Trophoblast cell (in vitro differentiated cells and primary cell): Measurements from ENCODE around the gene UFC1.
A peak's percentile ranks its signal among the peaks of the same experiment; 100 is the strongest.

Experiments used
- DNase-seq, 2 donors: peaks; one replicate each; pipeline ENCODE4 v3.0.0-alpha.2; 2016
- H2AFZ ChIP-seq: 2 replicates; pipeline ENCODE4 v1.6.1; 2013; ENCODE audit warnings: low read length, moderate library complexity, mild to moderate bottlenecking; ENCODE audit not compliant: insufficient read depth, poor library complexity
- H2AK5ac ChIP-seq: 2 replicates; pipeline ENCODE4 v1.6.1; 2013; ENCODE audit warnings: mild to moderate bottlenecking, low read length
- H2BK120ac ChIP-seq: 2 replicates; pipeline ENCODE4 v1.6.1; 2013; ENCODE audit warnings: low read length, mild to moderate bottlenecking, moderate library complexity; ENCODE audit not compliant: insufficient read depth, poor library complexity
- H2BK12ac ChIP-seq: 2 replicates; pipeline ENCODE4 v1.6.1; 2013; ENCODE audit warnings: mild to moderate bottlenecking, low read length, moderate library complexity
- H2BK5ac ChIP-seq: 2 replicates; pipeline ENCODE4 v1.6.1; 2013; ENCODE audit warnings: low read length, low read depth, moderate library complexity, mild to moderate bottlenecking; ENCODE audit not compliant: poor library complexity
- H3K14ac ChIP-seq: 2 replicates; pipeline ENCODE4 v1.6.1; 2013; ENCODE audit warnings: mild to moderate bottlenecking, low read length
- H3K18ac ChIP-seq: 2 replicates; pipeline ENCODE4 v1.6.1; 2013; ENCODE audit warnings: mild to moderate bottlenecking, low read length
- H3K23ac ChIP-seq: 2 replicates; pipeline ENCODE4 v1.6.1; 2013; ENCODE audit warnings: low read length
- H3K27ac ChIP-seq: 2 replicates; pipeline ENCODE4 v1.5.1; 2013; ENCODE audit warnings: low read depth, mild to moderate bottlenecking, inconsistent platforms, low read length, moderate library complexity
- H3K27me3 ChIP-seq: 2 replicates; pipeline ENCODE4 v1.6.1; 2013; ENCODE audit warnings: inconsistent platforms, mild to moderate bottlenecking, low read length, moderate library complexity; ENCODE audit not compliant: insufficient read depth
- H3K36me3 ChIP-seq, 2 experiments: 1 replicate in 1 of 2; 2 replicates in 1 of 2; pipeline ENCODE4 v1.6.1; 2013; ENCODE audit warnings: low read length in 2 of 2, mild to moderate bottlenecking in 2 of 2, moderate library complexity in 1 of 2; ENCODE audit not compliant: insufficient read depth in 2 of 2, control insufficient read depth in 1 of 2
- H3K4ac ChIP-seq: 2 replicates; pipeline ENCODE4 v1.6.1; 2013; ENCODE audit warnings: low read depth, mild to moderate bottlenecking, low read length, moderate library complexity
- H3K4me1 ChIP-seq, 2 experiments: 1 replicate in 1 of 2; 2 replicates in 1 of 2; pipeline ENCODE4 v1.6.1; 2013; ENCODE audit warnings: low read length in 2 of 2, mild to moderate bottlenecking in 2 of 2, moderate library complexity in 1 of 2; ENCODE audit not compliant: insufficient read depth in 2 of 2, control insufficient read depth in 1 of 2
- H3K4me2 ChIP-seq: 2 replicates; pipeline ENCODE4 v1.6.1; 2013; ENCODE audit warnings: inconsistent platforms, mild to moderate bottlenecking, low read length, moderate library complexity
- H3K4me3 ChIP-seq: 2 replicates; pipeline ENCODE4 v1.5.1; 2013; ENCODE audit warnings: mild to moderate bottlenecking, low read depth, low read length, inconsistent platforms
- H3K79me1 ChIP-seq: one replicate; pipeline ENCODE4 v1.6.1; 2013; ENCODE audit warnings: low read length
- H3K79me2 ChIP-seq: 2 replicates; pipeline ENCODE4 v1.6.1; 2013; ENCODE audit warnings: low read length, mild to moderate bottlenecking; ENCODE audit not compliant: control insufficient read depth, insufficient read depth, poor library complexity
- H3K9ac ChIP-seq: 2 replicates; pipeline ENCODE4 v1.6.1; 2013; ENCODE audit warnings: mild to moderate bottlenecking, low read length
- H3K9me3 ChIP-seq: 2 replicates; pipeline ENCODE4 v1.6.1; 2013; ENCODE audit warnings: low read depth, mild to moderate bottlenecking, control low read depth, inconsistent platforms, low read length; ENCODE audit not compliant: insufficient read depth
- H4K12ac ChIP-seq: 2 replicates; pipeline ENCODE4 v1.6.1; 2013; ENCODE audit warnings: low read depth, mild to moderate bottlenecking, low read length, moderate library complexity
- H4K8ac ChIP-seq: 2 replicates; pipeline ENCODE4 v1.6.1; 2013; ENCODE audit warnings: low read depth, mild to moderate bottlenecking, low read length, moderate library complexity
- H4K91ac ChIP-seq: one replicate; pipeline ENCODE4 v1.6.1; 2013; ENCODE audit warnings: low read depth, mild to moderate bottlenecking, low read length, moderate library complexity
- WGBS: extraction: QIAGEN DNeasy Blood & Tissue Kit; methylation state at CpG from one replicate; pipeline ENCODE4 v1.1.7; 2013; ENCODE audit warnings: missing lambda C conversion rate; ENCODE audit not compliant: insufficient read length, insufficient coverage; ENCODE audit errors: extremely low coverage; 5-methylcytosine and 5-hydroxymethylcytosine counted together

UFC1 gene

DNA sequence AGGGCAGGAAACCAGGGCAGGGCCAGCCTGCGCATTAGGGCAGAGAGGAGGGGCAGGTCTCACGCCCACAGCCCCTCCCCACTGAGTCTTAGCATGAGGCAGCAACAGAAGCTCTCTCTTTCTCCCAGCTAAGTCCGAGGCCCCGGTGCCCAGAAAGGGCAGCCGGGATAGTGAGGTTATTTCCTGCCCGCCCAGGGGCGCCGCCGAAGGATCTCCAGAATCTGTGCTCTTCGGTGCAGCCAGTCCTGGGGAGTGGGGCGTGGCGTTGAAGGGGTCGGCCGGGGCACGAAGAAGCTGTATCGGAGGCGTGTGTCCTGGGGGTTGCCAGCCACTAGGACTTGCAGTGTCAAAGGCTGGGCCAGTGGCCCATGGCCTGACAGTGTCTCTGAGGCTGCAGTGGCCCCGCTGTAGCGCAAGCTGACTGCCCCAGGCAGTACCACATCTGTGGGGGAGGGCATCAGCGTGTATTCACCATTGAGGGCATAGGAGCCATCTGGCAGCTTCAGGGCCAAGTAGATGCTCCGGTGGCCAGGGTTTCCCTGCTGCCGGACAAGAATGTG is 37.3 kb downstream of the UFC1 start:
- no peak overlapping the region for H4K91ac ChIP-seq
- H3K14ac ChIP-seq: no peak overlapping the region
- no peak overlapping the region for H3K23ac ChIP-seq
- H3K79me2 ChIP-seq: no peaks in the 10 kb centered on the region
- H3K27me3 ChIP-seq: no peaks in the 10 kb centered on the region
- WGBS: no CpG with 5 or more reads among the region's 22 CpGs
- H3K36me3 ChIP-seq: no peaks in the 10 kb centered on the region
- no peaks in the 10 kb centered on the region for H3K9me3 ChIP-seq
- no peak overlapping the region for H3K9ac ChIP-seq
- H2BK120ac ChIP-seq: no peak overlapping the region
- H3K4me3 ChIP-seq: no peak overlapping the region
- H3K4me1 ChIP-seq: no peaks in the 10 kb centered on the region
- DNase-seq: no peak
- H3K4ac ChIP-seq: no peak overlapping the region
- no peak overlapping the region for H3K18ac ChIP-seq
- H4K8ac ChIP-seq: no peak overlapping the region
- H2AK5ac ChIP-seq: no peak overlapping the region
- H2BK5ac ChIP-seq: no peak overlapping the region
- H3K79me1 ChIP-seq: no peaks in the 10 kb centered on the region
- no peak overlapping the region for H3K27ac ChIP-seq
- no peak overlapping the region for H2BK12ac ChIP-seq
- no peak overlapping the region for H2AFZ ChIP-seq
- H3K4me2 ChIP-seq: no peak overlapping the region
- no peak overlapping the region for H4K12ac ChIP-seq

DNA sequence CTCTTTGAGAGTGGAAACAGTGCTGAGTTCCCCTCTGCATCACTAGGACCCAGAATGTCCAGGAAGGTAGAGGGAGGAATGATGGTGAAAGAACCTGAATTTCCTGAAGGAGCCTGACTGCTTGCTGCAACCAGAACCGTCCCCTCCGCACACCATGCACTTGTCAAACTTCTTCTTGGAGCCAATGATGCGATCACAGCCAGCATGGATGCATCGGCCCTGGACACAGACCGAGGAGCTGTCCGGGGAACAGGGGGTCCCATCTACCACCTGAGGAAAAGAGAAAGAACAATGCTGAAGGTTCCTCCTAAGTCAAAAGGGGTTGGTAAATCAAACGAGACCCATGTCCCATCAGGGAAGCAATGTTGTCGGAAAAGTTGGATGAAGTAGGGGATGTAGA is 38.2 kb downstream of the UFC1 start:
- Histone ChIP-seq H2BK5ac (no peak overlapping the region), H3K4me2 (no peak overlapping the region), H3K14ac (no peak overlapping the region), H3K27me3 (no peaks in the 10 kb centered on the region), H4K8ac (no peak overlapping the region), H4K12ac (no peak overlapping the region), H3K4ac (no peak overlapping the region), H3K79me1 (no peaks in the 10 kb centered on the region), H3K23ac (no peak overlapping the region), H2AFZ (no peak overlapping the region), H3K27ac (no peak overlapping the region), H3K4me3 (no peak overlapping the region), H2BK12ac (no peak overlapping the region), H3K36me3 (no peaks in the 10 kb centered on the region), H2BK120ac (no peak overlapping the region), H4K91ac (no peak overlapping the region), H3K4me1 (no peaks in the 10 kb centered on the region), H2AK5ac (no peak overlapping the region), H3K79me2 (no peaks in the 10 kb centered on the region), H3K9ac (no peak overlapping the region), H3K9me3 (no peaks in the 10 kb centered on the region), H3K18ac (no peak overlapping the region)
- DNase-seq: peak in 1 of 2 donors; percentile 25
- no CpG with 5 or more reads among the region's 8 CpGs for WGBS

DNA sequence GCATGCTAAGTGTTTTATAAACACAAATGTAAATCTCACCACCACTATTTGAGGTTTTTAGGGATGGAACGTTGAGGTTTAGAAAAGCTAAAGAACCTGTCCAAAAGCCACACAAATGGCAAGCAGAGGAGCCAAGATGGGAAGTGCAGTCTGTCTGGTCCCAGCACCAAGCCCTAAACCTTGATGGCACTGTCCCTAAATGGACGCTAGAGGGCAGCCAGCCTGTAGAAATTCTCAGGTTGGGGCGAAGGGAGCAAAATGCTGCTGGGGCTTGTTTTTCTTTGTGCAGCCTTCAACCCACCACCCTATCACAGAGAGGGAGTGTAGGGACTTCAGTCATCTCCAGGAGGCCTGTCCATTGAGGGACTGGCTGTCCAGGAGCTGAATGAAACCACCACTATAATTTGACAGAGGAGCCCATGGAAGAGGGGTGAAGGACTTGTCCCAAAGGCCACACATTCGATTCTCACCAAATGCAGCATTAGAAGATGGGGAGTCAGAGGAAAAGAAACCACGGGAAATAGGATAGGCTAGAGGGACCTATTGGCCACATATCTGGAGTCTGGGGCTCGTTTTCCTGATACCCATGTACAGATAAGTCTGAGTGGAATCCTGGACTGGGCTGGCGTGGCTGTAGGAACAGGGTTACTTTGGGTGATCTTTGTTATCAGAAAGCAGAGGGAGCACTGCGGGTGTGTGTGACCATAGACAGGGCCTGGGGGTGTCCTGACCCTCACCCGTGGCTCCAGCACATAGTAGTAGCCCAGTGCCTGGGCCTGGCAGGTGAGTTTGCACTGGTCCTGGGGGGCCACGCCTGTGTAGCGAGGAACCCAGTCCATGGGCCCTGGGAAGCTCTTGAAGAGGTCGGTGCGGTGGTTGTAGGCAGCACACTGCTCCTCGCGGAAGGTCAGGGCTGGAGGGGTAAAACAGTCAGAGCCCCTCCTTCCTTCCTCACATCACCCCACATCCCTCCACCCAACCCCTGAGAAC is 39.0 kb downstream of the UFC1 start:
- Histone ChIP-seq H2AFZ (no peak overlapping the region), H3K79me2 (no peaks in the 10 kb centered on the region), H3K9ac (no peak overlapping the region), H4K12ac (no peak overlapping the region), H2BK5ac (no peak overlapping the region), H4K8ac (peak overlapping the region; percentile 26), H3K9me3 (no peaks in the 10 kb centered on the region), H3K14ac (no peak overlapping the region), H4K91ac (no peak overlapping the region), H3K4me2 (no peak overlapping the region), H3K18ac (no peak overlapping the region), H2BK120ac (no peak overlapping the region), H3K36me3 (no peaks in the 10 kb centered on the region), H2AK5ac (no peak overlapping the region), H3K27me3 (no peaks in the 10 kb centered on the region), H3K23ac (no peak overlapping the region), H3K4me1 (peaks cover 4% of the 10 kb centered on the region in 2 experiments), H3K4ac (no peak overlapping the region), H3K4me3 (no peak overlapping the region), H3K79me1 (no peaks in the 10 kb centered on the region), H2BK12ac (no peak overlapping the region), H3K27ac (no peak overlapping the region)
- peak; percentile 40 to 88 for DNase-seq
- no CpG with 5 or more reads among the region's 15 CpGs for WGBS

DNA sequence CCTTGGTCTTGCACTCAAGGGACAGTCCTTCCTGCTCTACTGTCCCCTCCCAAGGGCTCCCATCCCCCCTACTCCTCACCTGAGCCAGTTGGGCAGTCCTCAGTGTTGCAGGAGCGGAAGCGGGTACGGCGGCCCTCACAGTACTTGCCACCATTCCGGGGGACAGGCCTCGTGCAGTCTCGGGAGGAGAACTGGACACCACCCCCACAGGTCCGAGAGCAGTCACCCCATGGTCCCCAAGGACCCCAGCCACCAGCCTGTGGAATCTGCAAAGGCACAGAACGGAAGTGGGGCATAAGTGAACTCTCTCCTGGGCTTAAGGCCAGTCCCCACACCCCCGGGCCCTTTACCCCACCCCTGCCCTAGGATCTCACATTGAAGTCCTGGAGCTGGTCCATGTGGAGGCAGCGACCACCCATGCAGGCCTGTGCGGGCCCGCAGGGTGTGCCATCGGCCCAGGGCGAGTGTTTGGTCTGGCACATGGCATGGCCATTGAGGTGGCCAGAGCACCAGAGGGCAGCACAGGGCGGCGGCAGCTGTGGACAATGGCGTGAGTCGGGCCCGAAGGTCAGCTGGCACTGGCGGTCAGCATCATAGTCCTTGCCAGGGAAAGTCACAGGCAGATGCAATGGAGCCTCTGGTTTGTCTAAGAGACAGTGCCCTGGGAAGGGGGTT is 39.9 kb downstream of the UFC1 start:
- DNase-seq: no peak
- H3K79me2 ChIP-seq: peaks cover 2% of the 10 kb centered on the region
- WGBS: no CpG with 5 or more reads among the region's 21 CpGs

More for the DNA sequence above, 39.9 kb downstream of the UFC1 start:
- Histone ChIP-seq H2AFZ (no peak overlapping the region), H3K9ac (no peak overlapping the region), H3K4me3 (no peak overlapping the region), H4K91ac (no peak overlapping the region), H3K14ac (no peak overlapping the region), H3K36me3 (no peaks in the 10 kb centered on the region), H3K79me1 (peaks cover 2% of the 10 kb centered on the region), H4K12ac (no peak overlapping the region), H3K4me2 (no peak overlapping the region), H3K23ac (no peak overlapping the region), H3K27me3 (no peaks in the 10 kb centered on the region), H3K18ac (no peak overlapping the region), H3K4ac (no peak overlapping the region), H3K27ac (no peak overlapping the region), H3K4me1 (peaks cover 11 to 12% of the 10 kb centered on the region in 2 experiments), H4K8ac (no peak overlapping the region), H2BK5ac (no peak overlapping the region), H2BK12ac (no peak overlapping the region), H2BK120ac (no peak overlapping the region), H3K9me3 (no peaks in the 10 kb centered on the region), H2AK5ac (no peak overlapping the region)
